LNCAP (cell line): ENCODE results near the gene CDKN1A.

Source experiments
- CTCF ChIP-seq: fragments of 450-650 bp; IDR thresholded peaks from 2 replicates; pipeline ENCODE4 v1.5.1; 2017; ENCODE audit warnings: mild to moderate bottlenecking

Gene CDKN1A

GRCh38 chr6:36683656-36684446, 5.3 kb downstream of the CDKN1A start:
- no peak for TF ChIP-seq CTCF

- no peak for TF ChIP-seq CTCF
Observed at GRCh38 chr6:36684447-36684812, 5.9 kb downstream of the CDKN1A start.

GRCh38 chr6:36685166-36685924, 6.8 kb downstream of the CDKN1A start:
- no peak for TF ChIP-seq CTCF

- TF ChIP-seq CTCF: no peak
Observed at GRCh38 chr6:36685926-36686667, 7.6 kb downstream of the CDKN1A start.

- no peak for TF ChIP-seq CTCF
Observed at GRCh38 chr6:36686668-36687513, 8.4 kb downstream of the CDKN1A start.

- no peak for TF ChIP-seq CTCF
Observed at GRCh38 chr6:36688063-36688738, 9.7 kb downstream of the CDKN1A start.

- TF ChIP-seq CTCF: no peak
Observed at GRCh38 chr6:36688739-36689075, 10.2 kb downstream of the CDKN1A start.
